ENCODE results near the gene WFDC8.
"Not testable (repeated sequence)": the region's sequence is repeated elsewhere in the genome, so short reads cannot be mapped to it uniquely, and the experiment has no call there.

The WFDC8 gene

DNA sequence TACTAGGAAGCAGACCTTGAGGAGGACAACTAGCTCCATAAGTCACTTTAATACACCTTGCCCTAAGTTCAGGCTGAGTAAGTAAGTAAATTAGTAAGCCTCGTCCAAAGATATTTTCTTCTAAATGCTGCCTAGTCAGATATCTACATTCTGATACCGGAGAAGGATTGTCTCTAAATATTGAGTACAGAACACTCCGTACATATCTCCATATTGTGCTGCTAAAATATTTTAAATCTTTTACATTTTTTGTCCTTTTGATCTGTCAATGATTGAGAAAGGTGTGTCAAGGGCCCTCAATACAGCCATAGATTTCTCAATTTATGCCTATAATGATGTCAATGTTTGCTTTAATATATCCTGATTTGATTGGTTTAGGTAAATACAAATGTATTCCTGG, 3.2 kb downstream of the WFDC8 start:
- no peaks in the 10 kb centered on the region for H3K79me2 ChIP-seq (ENCODE audit: insufficient read depth, low read depth)

DNA sequence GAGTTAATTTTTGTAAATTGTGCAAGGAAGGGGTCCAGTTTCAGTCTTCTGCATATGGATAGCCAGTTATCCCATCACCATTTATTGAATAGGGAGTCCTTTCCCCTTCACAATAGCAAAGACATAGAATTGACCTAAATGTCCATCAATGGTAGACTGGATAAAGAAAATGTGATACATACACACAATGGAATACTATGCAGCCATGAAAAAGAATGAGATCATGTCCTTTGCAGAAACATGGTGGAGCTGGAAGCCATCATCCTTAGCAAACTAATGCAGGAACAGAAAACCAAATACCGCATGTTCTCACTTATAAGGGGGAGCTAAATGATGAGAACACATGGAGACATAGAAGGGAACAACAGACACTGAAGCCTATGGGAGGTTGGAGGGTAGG, 9.4 kb downstream of the WFDC8 start:
- not testable (repeated sequence) for H2AFZ ChIP-seq (ENCODE audit: low read depth); H3K79me2 ChIP-seq (ENCODE audit: insufficient read depth, low read depth); H3K4me1 ChIP-seq (ENCODE audit: low read depth, poor library complexity, severe bottlenecking); H3K4me2 ChIP-seq; H3K27me3 ChIP-seq (ENCODE audit: insufficient read depth, low read depth); H3K27ac ChIP-seq; H3K36me3 ChIP-seq (ENCODE audit: insufficient read depth); H3K9ac ChIP-seq; H3K4me3 ChIP-seq (IDR thresholded peaks at IDR 0.05; ENCODE audit: insufficient read depth, low read depth, low read length); H4K20me1 ChIP-seq (ENCODE audit: insufficient read depth)

More for the DNA sequence above, 3.2 kb downstream of the WFDC8 start:
- H3K4me2 ChIP-seq: no peak overlapping the region
- TF ChIP-seq, protein P1, sequence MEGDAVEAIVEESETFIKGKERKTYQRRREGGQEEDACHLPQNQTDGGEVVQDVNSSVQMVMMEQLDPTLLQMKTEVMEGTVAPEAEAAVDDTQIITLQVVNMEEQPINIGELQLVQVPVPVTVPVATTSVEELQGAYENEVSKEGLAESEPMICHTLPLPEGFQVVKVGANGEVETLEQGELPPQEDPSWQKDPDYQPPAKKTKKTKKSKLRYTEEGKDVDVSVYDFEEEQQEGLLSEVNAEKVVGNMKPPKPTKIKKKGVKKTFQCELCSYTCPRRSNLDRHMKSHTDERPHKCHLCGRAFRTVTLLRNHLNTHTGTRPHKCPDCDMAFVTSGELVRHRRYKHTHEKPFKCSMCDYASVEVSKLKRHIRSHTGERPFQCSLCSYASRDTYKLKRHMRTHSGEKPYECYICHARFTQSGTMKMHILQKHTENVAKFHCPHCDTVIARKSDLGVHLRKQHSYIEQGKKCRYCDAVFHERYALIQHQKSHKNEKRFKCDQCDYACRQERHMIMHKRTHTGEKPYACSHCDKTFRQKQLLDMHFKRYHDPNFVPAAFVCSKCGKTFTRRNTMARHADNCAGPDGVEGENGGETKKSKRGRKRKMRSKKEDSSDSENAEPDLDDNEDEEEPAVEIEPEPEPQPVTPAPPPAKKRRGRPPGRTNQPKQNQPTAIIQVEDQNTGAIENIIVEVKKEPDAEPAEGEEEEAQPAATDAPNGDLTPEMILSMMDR (conservative IDR thresholded peaks at IDR 0.05; ENCODE audit: low read depth, low read length): no peak
- H3K4me1 ChIP-seq (ENCODE audit: low read depth, poor library complexity, severe bottlenecking): no peaks in the 10 kb centered on the region
- no peaks in the 10 kb centered on the region for H3K27me3 ChIP-seq (ENCODE audit: insufficient read depth, low read depth)
- H3K9ac ChIP-seq: no peak overlapping the region
- H4K20me1 ChIP-seq (ENCODE audit: insufficient read depth): no peaks in the 10 kb centered on the region
- H3K36me3 ChIP-seq (ENCODE audit: insufficient read depth): no peaks in the 10 kb centered on the region
- no peak overlapping the region for H3K4me3 ChIP-seq (IDR thresholded peaks at IDR 0.05; ENCODE audit: insufficient read depth, low read depth, low read length)
- no peak overlapping the region for H3K27ac ChIP-seq
- no peak overlapping the region for H2AFZ ChIP-seq (ENCODE audit: low read depth)

DNA sequence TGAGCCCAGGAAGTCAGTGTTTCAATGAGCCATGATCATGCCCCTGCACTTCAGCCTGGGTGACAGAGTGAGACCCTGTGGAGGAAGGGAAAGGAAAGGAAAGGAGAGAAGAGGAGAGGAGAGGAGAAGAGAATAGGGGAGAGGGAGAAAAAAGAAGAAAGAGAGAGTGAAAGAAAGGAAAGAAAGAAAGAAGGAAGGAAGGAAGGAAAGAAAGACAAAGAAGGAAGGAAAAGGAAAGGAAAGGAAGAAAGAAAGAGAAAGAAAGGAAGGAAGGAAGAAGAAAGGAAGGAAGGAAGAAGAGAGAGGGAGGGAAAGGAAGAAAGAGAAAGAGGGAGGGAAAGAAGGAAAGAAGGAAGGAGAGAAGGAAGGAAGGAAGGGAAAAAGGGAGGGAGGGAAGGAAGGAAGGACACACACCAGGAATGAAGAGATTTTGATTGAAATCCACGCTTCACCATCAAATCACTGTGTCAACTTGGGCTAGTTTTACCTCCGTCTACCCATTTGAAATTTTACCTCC, 14.3 kb downstream of the WFDC8 start:
- H2AFZ ChIP-seq (ENCODE audit: low read depth): no peak overlapping the region
- TF ChIP-seq, protein P1 (conservative IDR thresholded peaks at IDR 0.05; ENCODE audit: low read depth, low read length): no peak
- no peak overlapping the region for H3K4me2 ChIP-seq
- no peak overlapping the region for H3K4me3 ChIP-seq (IDR thresholded peaks at IDR 0.05; ENCODE audit: insufficient read depth, low read depth, low read length)
- H3K27me3 ChIP-seq (ENCODE audit: insufficient read depth, low read depth): no peaks in the 10 kb centered on the region
- no peak overlapping the region for H3K27ac ChIP-seq
- no peaks in the 10 kb centered on the region for H4K20me1 ChIP-seq (ENCODE audit: insufficient read depth)
- H3K4me1 ChIP-seq (ENCODE audit: low read depth, poor library complexity, severe bottlenecking): no peaks in the 10 kb centered on the region
- H3K36me3 ChIP-seq (ENCODE audit: insufficient read depth): no peaks in the 10 kb centered on the region
- no peaks in the 10 kb centered on the region for H3K79me2 ChIP-seq (ENCODE audit: insufficient read depth, low read depth)
- H3K9ac ChIP-seq: no peak overlapping the region

DNA sequence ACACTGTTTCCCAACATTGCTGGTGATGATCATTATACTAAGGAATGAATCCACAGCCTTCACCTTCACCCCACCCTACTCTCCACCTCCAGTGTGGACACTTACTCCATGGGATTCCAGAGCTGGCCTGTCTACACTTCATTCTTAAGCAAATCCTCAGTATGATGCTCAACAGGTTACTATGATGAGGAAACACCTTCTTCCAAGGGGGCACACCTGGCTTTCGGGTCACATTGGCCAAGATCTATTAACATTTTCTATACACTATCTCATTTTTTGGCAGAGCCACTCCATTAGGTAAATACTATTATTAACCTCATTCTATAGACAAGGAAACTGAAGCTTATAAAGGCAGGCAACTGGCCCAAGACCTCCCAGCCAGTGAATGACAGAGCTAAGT, 23.9 kb downstream of the WFDC8 start:
- no peaks in the 10 kb centered on the region; the same call in 1 of the 2 replicates for H3K27me3 ChIP-seq (ENCODE audit: insufficient read depth, low read depth)
- no peak overlapping the region for H3K27ac ChIP-seq
- no peak overlapping the region for H3K4me3 ChIP-seq (IDR thresholded peaks at IDR 0.05; ENCODE audit: insufficient read depth, low read depth, low read length)
- TF ChIP-seq, protein P1 (conservative IDR thresholded peaks at IDR 0.05; ENCODE audit: low read depth, low read length): no peak
- no peak overlapping the region for H3K4me2 ChIP-seq
- H3K36me3 ChIP-seq (ENCODE audit: insufficient read depth): no peaks in the 10 kb centered on the region
- H3K9ac ChIP-seq: no peak overlapping the region
- no peaks in the 10 kb centered on the region for H3K4me1 ChIP-seq (ENCODE audit: low read depth, poor library complexity, severe bottlenecking)
- no peak overlapping the region for H2AFZ ChIP-seq (ENCODE audit: low read depth)
- no peaks in the 10 kb centered on the region for H4K20me1 ChIP-seq (ENCODE audit: insufficient read depth)
- no peaks in the 10 kb centered on the region for H3K79me2 ChIP-seq (ENCODE audit: insufficient read depth, low read depth)

DNA sequence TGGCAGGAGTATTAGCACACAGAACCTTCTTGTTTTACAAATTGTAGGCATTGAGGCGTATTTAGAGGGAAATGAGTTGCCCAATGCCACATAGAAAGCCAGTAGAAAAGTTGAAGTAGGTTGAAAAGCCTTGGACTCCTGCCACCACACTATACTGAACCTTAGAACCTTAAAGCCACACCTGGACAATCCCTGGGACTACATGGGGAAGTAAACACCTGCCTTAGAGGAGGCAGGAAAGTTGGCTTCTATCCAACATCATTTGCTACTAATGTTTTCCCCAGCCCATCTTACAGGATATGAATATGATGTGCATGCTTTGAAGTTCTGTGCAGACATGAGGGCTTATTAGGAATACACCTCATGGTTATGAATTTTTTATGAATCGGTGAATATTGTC, 26.6 kb downstream of the WFDC8 start:
- no peak overlapping the region for H3K9ac ChIP-seq
- no peak overlapping the region for H3K27ac ChIP-seq
- H3K4me1 ChIP-seq (ENCODE audit: low read depth, poor library complexity, severe bottlenecking): no peaks in the 10 kb centered on the region
- no peaks in the 10 kb centered on the region for H4K20me1 ChIP-seq (ENCODE audit: insufficient read depth)
- no peak overlapping the region for H3K4me3 ChIP-seq (IDR thresholded peaks at IDR 0.05; ENCODE audit: insufficient read depth, low read depth, low read length)
- H3K36me3 ChIP-seq (ENCODE audit: insufficient read depth): no peaks in the 10 kb centered on the region
- no peaks in the 10 kb centered on the region for H3K79me2 ChIP-seq (ENCODE audit: insufficient read depth, low read depth)
- no peaks in the 10 kb centered on the region; the same call in 1 of the 2 replicates for H3K27me3 ChIP-seq (ENCODE audit: insufficient read depth, low read depth)
- TF ChIP-seq, protein P1 (conservative IDR thresholded peaks at IDR 0.05; ENCODE audit: low read depth, low read length): no peak
- no peak overlapping the region for H2AFZ ChIP-seq (ENCODE audit: low read depth)
- H3K4me2 ChIP-seq: no peak overlapping the region

All from KMS-11 (cell line).